H54 (cell line): ENCODE data around the gene FBLN2.

Source experiments
- DNase-seq: peaks from one replicate; pipeline ENCODE4 v3.0.0; 2011; ENCODE audit warnings: low spot score, mixed read lengths; ENCODE audit not compliant: insufficient read length
- FAIRE-seq: peaks from 3 replicates; lab custom pipeline; 2011; peaks lifted over from hg19 to GRCh38; lab: Jason Lieb, UNC
- POLR2A ChIP-seq: IDR thresholded peaks from 2 replicates; pipeline ENCODE4 v1.6.1; 2011; ENCODE audit warnings: low read depth, mild to moderate bottlenecking, low read length

FBLN2 gene

GRCh38 chr3:13656584-13657301, 107.8 kb downstream of the FBLN2 start:
- FAIRE-seq: no peak
- TF ChIP-seq POLR2A: no peak
- no peak for DNase-seq

- FAIRE-seq (no peak), DNase-seq (peak; percentile 98)
- TF ChIP-seq POLR2A: no peak
Observed at GRCh38 chr3:13657660-13658435, 108.9 kb downstream of the FBLN2 start.

- TF ChIP-seq POLR2A: no peak
- FAIRE-seq (no peak), DNase-seq (no peak)
Observed at GRCh38 chr3:13658681-13659080, 109.8 kb downstream of the FBLN2 start.

GRCh38 chr3:13659221-13659969, 110.5 kb downstream of the FBLN2 start:
- DNase-seq: no peak
- no peak for TF ChIP-seq POLR2A
- FAIRE-seq: no peak

GRCh38 chr3:13660042-13660874, 111.3 kb downstream of the FBLN2 start:
- no peak for TF ChIP-seq POLR2A
- no peak for FAIRE-seq
- no peak for DNase-seq

GRCh38 chr3:13661121-13661520, 112.2 kb downstream of the FBLN2 start:
- TF ChIP-seq POLR2A: no peak
- DNase-seq: no peak
- no peak for FAIRE-seq

GRCh38 chr3:13662238-13662847, 113.4 kb downstream of the FBLN2 start:
- no peak for FAIRE-seq
- DNase-seq: no peak
- TF ChIP-seq POLR2A: no peak

- FAIRE-seq (no peak), DNase-seq (no peak)
- no peak for TF ChIP-seq POLR2A
Observed at GRCh38 chr3:13663781-13664535, 115.0 kb downstream of the FBLN2 start.

GRCh38 chr3:13665582-13666226, 116.8 kb downstream of the FBLN2 start:
- DNase-seq (no peak), FAIRE-seq (no peak)
- TF ChIP-seq POLR2A: no peak

GRCh38 chr3:13666227-13666619, 117.3 kb downstream of the FBLN2 start:
- DNase-seq (no peak), FAIRE-seq (no peak)
- no peak for TF ChIP-seq POLR2A

- no peak for TF ChIP-seq POLR2A
- FAIRE-seq (no peak), DNase-seq (no peak)
Observed at GRCh38 chr3:13666781-13667709, 118.1 kb downstream of the FBLN2 start.
